T-helper 17 cell (primary cell): Measurements from ENCODE around the gene CAPN1. TPM values are rescaled to one million over a fixed set of nuclear protein-coding genes. Genes with fewer than 3 reads are reported as not detected.
"Not testable (repeated sequence)": the region's sequence is repeated elsewhere in the genome, so short reads cannot be mapped to it uniquely, and the experiment has no call there.

Experiments
- ATAC-seq: fragments of 150-1000 bp; cut with Tn5 transposase; 2 replicates; pipeline ENCODE4 v1.10.0; 2021; ENCODE audit warnings: mild to moderate bottlenecking, moderate library complexity
- DNase-seq, 3 donors: peaks; one replicate each; pipeline versions ENCODE4 v3.0.0 to v3.0.0-alpha.2; 2020 to 2021
- H3K9me3 ChIP-seq: one replicate; pipeline ENCODE4 v1.7.0; 2013; ENCODE audit warnings: low read length, mild to moderate bottlenecking; ENCODE audit not compliant: control insufficient read depth, poor library complexity, severe bottlenecking
- H3K27ac Mint-ChIP-seq: one replicate; pipeline ENCODE4 v1.8.0; 2022; ENCODE audit warnings: mild to moderate bottlenecking, moderate library complexity, mixed read lengths
- H3K27me3 Mint-ChIP-seq: one replicate; pipeline ENCODE4 v1.8.0; 2022; ENCODE audit warnings: mixed read lengths
- H3K36me3 Mint-ChIP-seq: one replicate; pipeline ENCODE4 v1.8.0; 2022; ENCODE audit warnings: low read depth, mixed read lengths
- H3K4me1 Mint-ChIP-seq: one replicate; pipeline ENCODE4 v1.8.0; 2022; ENCODE audit warnings: mild to moderate bottlenecking, mixed read lengths
- H3K4me3 Mint-ChIP-seq: one replicate; pipeline ENCODE4 v1.8.0; 2022; ENCODE audit warnings: mild to moderate bottlenecking, moderate library complexity, mixed read lengths
- total RNA-seq, 4 donors: library from RNA in 2 of 4; stranded (reverse) in 2 of 4; gene quantifications; one replicate each; pipeline ENCODE4 v1.2.3 and lab custom pipeline; 2022 to 2026

CAPN1 gene
- total RNA-seq, 2 donors from 2014 or later, result 154 to 190 TPM

- Mint-ChIP-seq H3K27me3 (no peaks in the 10 kb centered on the region), H3K36me3 (no peaks in the 10 kb centered on the region), H3K27ac (no peak overlapping the region), H3K4me3 (no peak overlapping the region), H3K4me1 (peaks cover 4% of the 10 kb centered on the region)
- no peaks in the 10 kb centered on the region for H3K9me3 ChIP-seq
- ATAC-seq, result no peak
- no peak for DNase-seq
Measured at GRCh38 chr11:65169164-65169641, 12.5 kb upstream of the CAPN1 start.

- Mint-ChIP-seq H3K27ac (no peak within 1 kb of the TSS), H3K4me1 (peaks cover 4% of the 10 kb centered on the region), H3K36me3 (no peaks in the 10 kb centered on the region), H3K4me3 (no peak within 1 kb of the TSS), H3K27me3 (no peaks in the 10 kb centered on the region)
- ATAC-seq, result no peak
- DNase-seq, result no peak
- no peaks in the 10 kb centered on the region for H3K9me3 ChIP-seq
Measured at GRCh38 chr11:65170058-65170534, 11.6 kb upstream of the CAPN1 start, which contains the start of gene SPDYC. Gene SPDYC, plus strand, starts transcription at chr11:65170233. Its CDS starts 1,125 bp downstream, at chr11:65171358.

- H3K27ac Mint-ChIP-seq, result no peak overlapping the region
- ATAC-seq, result no peak
- peaks cover 4% of the 10 kb centered on the region for H3K4me1 Mint-ChIP-seq
- no peak overlapping the region for H3K4me3 Mint-ChIP-seq
- H3K36me3 Mint-ChIP-seq, result no peaks in the 10 kb centered on the region
- no peaks in the 10 kb centered on the region for H3K9me3 ChIP-seq
- no peak for DNase-seq
- H3K27me3 Mint-ChIP-seq, result no peaks in the 10 kb centered on the region
Measured at GRCh38 chr11:65172600-65172999, 9.1 kb upstream of the CAPN1 start.

GRCh38 chr11:65174571-65175010, 7.1 kb upstream of the CAPN1 start:
- not testable (repeated sequence) for H3K27ac Mint-ChIP-seq, ATAC-seq, H3K36me3 Mint-ChIP-seq, H3K27me3 Mint-ChIP-seq, H3K9me3 ChIP-seq, H3K4me1 Mint-ChIP-seq, DNase-seq, H3K4me3 Mint-ChIP-seq

- peak overlapping the region; percentile 97 for H3K4me3 Mint-ChIP-seq
- DNase-seq, result peak; percentile 44 to 56 (median 50)
- no peaks in the 10 kb centered on the region for H3K36me3 Mint-ChIP-seq
- H3K27me3 Mint-ChIP-seq, result no peaks in the 10 kb centered on the region
- no peak overlapping the region for H3K27ac Mint-ChIP-seq
- peaks cover 24% of the 10 kb centered on the region for H3K4me1 Mint-ChIP-seq
- no peaks in the 10 kb centered on the region for H3K9me3 ChIP-seq
- ATAC-seq, result peak; percentile 81
Measured at GRCh38 chr11:65180877-65181568, 705 bp upstream of the CAPN1 start.

GRCh38 chr11:65182258-65183170, 786 bp downstream of the CAPN1 start:
- Mint-ChIP-seq H3K36me3 (peaks cover 6% of the 10 kb centered on the region), H3K4me1 (peaks cover 28% of the 10 kb centered on the region), H3K27me3 (no peaks in the 10 kb centered on the region), H3K4me3 (peak overlapping the region; percentile 97), H3K27ac (no peak overlapping the region)
- no peak for DNase-seq
- ATAC-seq, result no peak
- H3K9me3 ChIP-seq, result no peaks in the 10 kb centered on the region

GRCh38 chr11:65183201-65183891, 1.6 kb downstream of the CAPN1 start:
- no peaks in the 10 kb centered on the region for H3K9me3 ChIP-seq
- Mint-ChIP-seq H3K27me3 (no peaks in the 10 kb centered on the region), H3K4me1 (peaks cover 26% of the 10 kb centered on the region), H3K36me3 (peaks cover 6% of the 10 kb centered on the region), H3K27ac (no peak overlapping the region), H3K4me3 (peak overlapping the region; percentile 41)
- ATAC-seq (no peak), DNase-seq (no peak)

- peaks cover 25% of the 10 kb centered on the region for H3K4me1 Mint-ChIP-seq
- peak overlapping the region; percentile 25 for H3K4me3 Mint-ChIP-seq
Measured at GRCh38 chr11:65184146-65184545, 2.4 kb downstream of the CAPN1 start.

GRCh38 chr11:65185171-65185570, 3.4 kb downstream of the CAPN1 start:
- Mint-ChIP-seq H3K27ac (no peak overlapping the region), H3K4me1 (peaks cover 36% of the 10 kb centered on the region), H3K36me3 (peaks cover 18% of the 10 kb centered on the region), H3K4me3 (no peak overlapping the region), H3K27me3 (no peaks in the 10 kb centered on the region)
- no peaks in the 10 kb centered on the region for H3K9me3 ChIP-seq
- ATAC-seq (no peak), DNase-seq (no peak)

More at GRCh38 chr11:65184146-65184545, 2.4 kb downstream of the CAPN1 start:
- no peak for DNase-seq
- ATAC-seq, result no peak
- no peak overlapping the region for H3K27ac Mint-ChIP-seq
- H3K27me3 Mint-ChIP-seq, result no peaks in the 10 kb centered on the region
- peaks cover 8% of the 10 kb centered on the region for H3K36me3 Mint-ChIP-seq
- H3K9me3 ChIP-seq, result no peaks in the 10 kb centered on the region

- H3K27ac Mint-ChIP-seq, result peak overlapping the region; percentile 32
Measured at GRCh38 chr11:65185869-65186341, 4.2 kb downstream of the CAPN1 start.

GRCh38 chr11:65186701-65187100, 5.0 kb downstream of the CAPN1 start:
- Mint-ChIP-seq H3K4me1 (peaks cover 38% of the 10 kb centered on the region), H3K27ac (peak overlapping the region; percentile 32), H3K36me3 (peaks cover 23% of the 10 kb centered on the region), H3K27me3 (no peaks in the 10 kb centered on the region), H3K4me3 (no peak overlapping the region)
- no peak for DNase-seq
- no peak for ATAC-seq
- no peaks in the 10 kb centered on the region for H3K9me3 ChIP-seq

More at GRCh38 chr11:65185869-65186341, 4.2 kb downstream of the CAPN1 start:
- H3K36me3 Mint-ChIP-seq, result peaks cover 23% of the 10 kb centered on the region
- H3K4me1 Mint-ChIP-seq, result peaks cover 40% of the 10 kb centered on the region
- no peak for DNase-seq
- no peaks in the 10 kb centered on the region for H3K9me3 ChIP-seq
- H3K4me3 Mint-ChIP-seq, result no peak overlapping the region
- H3K27me3 Mint-ChIP-seq, result no peaks in the 10 kb centered on the region
- no peak for ATAC-seq

GRCh38 chr11:65187146-65187675, 5.5 kb downstream of the CAPN1 start:
- Mint-ChIP-seq H3K36me3 (peaks cover 23% of the 10 kb centered on the region), H3K27me3 (no peaks in the 10 kb centered on the region), H3K4me3 (no peak overlapping the region), H3K27ac (peak overlapping the region; percentile 32), H3K4me1 (peaks cover 37% of the 10 kb centered on the region)
- no peaks in the 10 kb centered on the region for H3K9me3 ChIP-seq
- no peak for ATAC-seq
- DNase-seq, result no peak
